Vagina (tissue), 2 donors: ENCODE measurements around the gene ZDHHC18. TPM values are rescaled to one million over a fixed set of nuclear protein-coding genes. Genes with fewer than 3 reads are reported as not detected.
A peak's percentile ranks its signal among the peaks of the same experiment; 100 is the strongest.

Experiments used
- DNase-seq, 2 donors: peaks; one replicate each; pipeline ENCODE4 v3.0.0-alpha.2; 2017; ENCODE audit errors: extremely low spot score in 2 of 2
- H3K27ac ChIP-seq: fragments of 200-600 bp; sonication (generic); one replicate; pipeline ENCODE4 v1.5.1; 2019
- H3K27me3 ChIP-seq: fragments of 200-600 bp; sonication (generic); one replicate; pipeline ENCODE4 v1.5.1; 2019
- H3K36me3 ChIP-seq, 2 donors: fragments of 200-600 bp; sonication (generic); one replicate each; pipeline ENCODE4 v1.5.1; 2017 to 2019
- H3K4me1 ChIP-seq: fragments of 200-600 bp; sonication (generic); one replicate; pipeline ENCODE4 v1.5.1; 2019
- H3K4me3 ChIP-seq, 2 donors: fragments of 200-600 bp; sonication (generic); 1 replicate in 1 of 2; 2 replicates in 1 of 2; pipeline ENCODE4 v1.5.1; 2016 to 2019
- H3K9me3 ChIP-seq: fragments of 200-600 bp; sonication (generic); one replicate; pipeline ENCODE4 v1.5.1; 2019
- CTCF ChIP-seq, 3 experiments: fragments of 450-650 bp in 2 of 3; fragments of 200-600 bp in 1 of 3; sonication (generic) in 1 of 3; IDR thresholded peaks; one replicate each; pipeline ENCODE4 v1.5.1; 2017 to 2019; ENCODE audit warnings: antibody characterized with exemption in 3 of 3, mild to moderate bottlenecking in 2 of 3, moderate library complexity in 2 of 3
- POLR2A ChIP-seq, 2 donors: fragments of 450-650 bp; IDR thresholded peaks; one replicate each; pipeline ENCODE4 v1.6.1; 2017; ENCODE audit warnings: antibody characterized with exemption in 2 of 2, mild to moderate bottlenecking in 2 of 2, moderate library complexity in 2 of 2
- POLR2AphosphoS5 ChIP-seq, 2 donors: sonication (generic); formaldehyde crosslinking; IDR thresholded peaks; one replicate each; pipeline ENCODE4 v1.9.0; 2017; ENCODE audit warnings: antibody characterized with exemption in 2 of 2, mild to moderate bottlenecking in 2 of 2, low read depth in 1 of 2; ENCODE audit not compliant: insufficient read depth in 1 of 2
- intact Hi-C: fragments of 100-400 bp; cut with DNase I; formaldehyde crosslinking; loops from one replicate; pipeline ENCODE4 v1.15.1; 2023
- total RNA-seq: library from RNA; depleted of rRNA; stranded (reverse); fragments of >200 nt; gene quantifications from one replicate; pipeline ENCODE4 v1.2.3, GENCODE V29; 2016

Gene ZDHHC18
- total RNA-seq, 1 donor from 2014 or later: 31.4 TPM

- Histone ChIP-seq H3K9me3 (no peaks in the 10 kb centered on the region), H3K27me3 (no peaks in the 10 kb centered on the region), H3K4me1 (peaks cover 24% of the 10 kb centered on the region), H3K4me3 (no peak overlapping the region), H3K36me3 (peaks cover 0 to 56% of the 10 kb centered on the region in 2 donors), H3K27ac (peak overlapping the region; percentile 76)
- intact Hi-C loops: no loop called here
- TF ChIP-seq POLR2A (IDR thresholded peaks at IDR 0.05) (no peak), POLR2AphosphoS5 (IDR thresholded peaks at IDR 0.05; ENCODE audit: insufficient read depth in 1 of 2, low read depth in 1 of 2) (no peak), CTCF (IDR thresholded peaks at IDR 0.05) (no peak)
- DNase-seq: no peak
Measured at GRCh38 chr1:26848499-26848898, 22.0 kb downstream of the ZDHHC18 start.

- H3K9me3 ChIP-seq: no peaks in the 10 kb centered on the region
- H3K4me3 ChIP-seq: no peak overlapping the region
- TF ChIP-seq POLR2AphosphoS5 (IDR thresholded peaks at IDR 0.05; ENCODE audit: insufficient read depth in 1 of 2, low read depth in 1 of 2) (peak; percentile 32 to 54), POLR2A (IDR thresholded peaks at IDR 0.05) (no peak), CTCF (IDR thresholded peaks at IDR 0.05) (no peak)
- no peaks in the 10 kb centered on the region for H3K27me3 ChIP-seq
- no peak for DNase-seq
- H3K27ac ChIP-seq: peak overlapping the region; percentile 76
- intact Hi-C loops: no loop called here
- H3K4me1 ChIP-seq: peaks cover 31% of the 10 kb centered on the region
- peaks cover 0 to 59% of the 10 kb centered on the region in 2 donors for H3K36me3 ChIP-seq
Measured at GRCh38 chr1:26848941-26849774, 22.7 kb downstream of the ZDHHC18 start.

GRCh38 chr1:26851106-26851684 is 24.7 kb downstream of the ZDHHC18 start:
- Histone ChIP-seq H3K27me3 (no peaks in the 10 kb centered on the region), H3K9me3 (no peaks in the 10 kb centered on the region), H3K4me1 (peaks cover 45% of the 10 kb centered on the region), H3K36me3 (peaks cover 0 to 60% of the 10 kb centered on the region in 2 donors), H3K27ac (peak overlapping the region; percentile 76), H3K4me3 (no peak overlapping the region)
- intact Hi-C loops: no loop called here
- TF ChIP-seq POLR2AphosphoS5 (IDR thresholded peaks at IDR 0.05; ENCODE audit: insufficient read depth in 1 of 2, low read depth in 1 of 2): no peak
- no peak for TF ChIP-seq CTCF (IDR thresholded peaks at IDR 0.05)
- no peak for TF ChIP-seq POLR2A (IDR thresholded peaks at IDR 0.05)
- no peak for DNase-seq

- intact Hi-C loops: no loop called here
- no peak overlapping the region for H3K4me3 ChIP-seq
- H3K27ac ChIP-seq: peak overlapping the region; percentile 98
- no peaks in the 10 kb centered on the region for H3K9me3 ChIP-seq
- H3K36me3 ChIP-seq: peaks cover 0 to 51% of the 10 kb centered on the region in 2 donors
- H3K27me3 ChIP-seq: no peaks in the 10 kb centered on the region
- no peak for DNase-seq
- H3K4me1 ChIP-seq: peaks cover 59% of the 10 kb centered on the region
- TF ChIP-seq CTCF (IDR thresholded peaks at IDR 0.05) (no peak), POLR2A (IDR thresholded peaks at IDR 0.05) (no peak)
Measured at GRCh38 chr1:26852701-26853100, 26.2 kb downstream of the ZDHHC18 start.

DNA sequence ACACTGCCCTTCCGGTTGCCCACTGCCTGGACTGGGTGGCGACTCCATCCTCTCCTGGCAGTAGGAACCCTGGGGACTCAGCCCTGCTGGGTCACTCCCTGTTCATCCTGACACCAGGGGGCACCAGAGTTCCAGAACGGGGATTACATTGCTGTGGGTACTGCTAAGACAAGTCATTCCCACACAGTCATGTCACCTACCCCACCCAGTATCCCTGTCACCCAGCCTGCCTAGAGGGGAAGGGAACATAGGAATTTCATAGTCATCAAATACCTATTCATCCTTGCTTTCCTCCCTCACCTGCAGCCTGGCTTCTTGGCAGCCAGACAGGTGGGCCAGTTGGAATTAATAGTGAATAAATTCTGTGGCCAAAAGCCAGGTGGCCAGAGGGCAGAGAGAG is 26.7 kb downstream of the ZDHHC18 start:
- DNase-seq: no peak
- Histone ChIP-seq H3K27ac (peak overlapping the region; percentile 98), H3K4me3 (no peak overlapping the region), H3K9me3 (no peaks in the 10 kb centered on the region), H3K4me1 (peaks cover 64% of the 10 kb centered on the region), H3K27me3 (no peaks in the 10 kb centered on the region), H3K36me3 (peaks cover 0 to 50% of the 10 kb centered on the region in 2 donors)
- intact Hi-C loops: no loop called here
- TF ChIP-seq POLR2AphosphoS5 (IDR thresholded peaks at IDR 0.05; ENCODE audit: insufficient read depth in 1 of 2, low read depth in 1 of 2) (peak; percentile 17 to 86), CTCF (IDR thresholded peaks at IDR 0.05) (peak; percentile 66 to 89 (median 75)), POLR2A (IDR thresholded peaks at IDR 0.05) (no peak)
